ENCODE results near the gene RUFY2. TPM values are rescaled to one million over a fixed set of nuclear protein-coding genes. Genes with fewer than 3 reads are reported as not detected.
A peak's percentile ranks its signal among the peaks of the same experiment; 100 is the strongest.
"Not testable (repeated sequence)": the region's sequence is repeated elsewhere in the genome, so short reads cannot be mapped to it uniquely, and the experiment has no call there.

Gene RUFY2, protein sequence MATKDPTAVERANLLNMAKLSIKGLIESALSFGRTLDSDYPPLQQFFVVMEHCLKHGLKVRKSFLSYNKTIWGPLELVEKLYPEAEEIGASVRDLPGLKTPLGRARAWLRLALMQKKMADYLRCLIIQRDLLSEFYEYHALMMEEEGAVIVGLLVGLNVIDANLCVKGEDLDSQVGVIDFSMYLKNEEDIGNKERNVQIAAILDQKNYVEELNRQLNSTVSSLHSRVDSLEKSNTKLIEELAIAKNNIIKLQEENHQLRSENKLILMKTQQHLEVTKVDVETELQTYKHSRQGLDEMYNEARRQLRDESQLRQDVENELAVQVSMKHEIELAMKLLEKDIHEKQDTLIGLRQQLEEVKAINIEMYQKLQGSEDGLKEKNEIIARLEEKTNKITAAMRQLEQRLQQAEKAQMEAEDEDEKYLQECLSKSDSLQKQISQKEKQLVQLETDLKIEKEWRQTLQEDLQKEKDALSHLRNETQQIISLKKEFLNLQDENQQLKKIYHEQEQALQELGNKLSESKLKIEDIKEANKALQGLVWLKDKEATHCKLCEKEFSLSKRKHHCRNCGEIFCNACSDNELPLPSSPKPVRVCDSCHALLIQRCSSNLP
- 10 to 100 TPM in 4 of 6 donors, 1 to 10 TPM in 2; 3.8 to 15.7 (median 11.1) TPM for polyA plus RNA-seq (ENCODE audit: low read depth in 6 of 6)

- H3K4me1 Mint-ChIP-seq, result peaks cover 9 to 24% (median 12%) of the 10 kb centered on the region in 3 donors
- H3K27me3 Mint-ChIP-seq, result no peaks in the 10 kb centered on the region
- peak within 1 kb of the TSS; percentile 73 to 94 (median 84) for H3K27ac Mint-ChIP-seq
- H3K9me3 Mint-ChIP-seq, result no peaks in the 10 kb centered on the region
- ATAC-seq (ENCODE audit: low read depth in 2 of 2), result peak; percentile 93 to 94
- no peaks in the 10 kb centered on the region for H3K36me3 Mint-ChIP-seq
- peak; percentile 84 for DNase-seq
- peak within 1 kb of the TSS; percentile 89 to 95 (median 92) for H3K4me3 Mint-ChIP-seq
These were observed at the start of gene RUFY2 for GRCh38 chr10:68406815-68407548. Gene RUFY2, minus strand, starts transcription at chr10:68407277. Its CDS starts 88 bp downstream, at chr10:68407189.

- H3K4me3 Mint-ChIP-seq, result not testable (repeated sequence)
These were observed 42.6 kb upstream of the RUFY2 start for GRCh38 chr10:68449698-68450097.

DNA sequence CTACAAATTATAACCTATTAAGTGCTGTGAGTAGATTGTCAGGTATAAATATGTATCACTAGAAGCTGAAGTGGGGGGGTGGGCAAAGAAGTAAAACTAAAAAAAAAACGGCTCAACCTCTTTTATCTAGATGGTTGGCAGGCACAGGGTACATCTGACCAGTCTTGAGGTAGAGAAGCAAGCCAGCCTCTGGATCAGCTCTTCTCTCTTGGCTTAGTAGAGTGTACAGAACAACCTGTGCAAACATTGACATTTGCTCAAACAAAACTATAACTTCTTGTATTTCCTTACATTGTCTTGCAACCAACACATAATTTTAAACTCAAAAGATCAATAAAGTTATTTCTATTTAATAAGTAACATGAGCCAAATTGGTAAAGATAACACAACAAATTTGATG, 39.1 kb upstream of the RUFY2 start:
- Mint-ChIP-seq H3K9me3 (no peaks in the 10 kb centered on the region), H3K4me3 (no peak overlapping the region), H3K27ac (no peak overlapping the region), H3K36me3 (peaks cover 0 to 10% of the 10 kb centered on the region in 2 donors), H3K4me1 (no peaks in the 10 kb centered on the region), H3K27me3 (no peaks in the 10 kb centered on the region)
- ATAC-seq (ENCODE audit: low read depth in 2 of 2), result no peak
- no peak for DNase-seq

More at GRCh38 chr10:68449698-68450097, 42.6 kb upstream of the RUFY2 start:
- H3K27me3 Mint-ChIP-seq; H3K4me1 Mint-ChIP-seq; H3K36me3 Mint-ChIP-seq; DNase-seq; H3K27ac Mint-ChIP-seq; ATAC-seq (ENCODE audit: low read depth in 2 of 2); H3K9me3 Mint-ChIP-seq: not testable (repeated sequence)

GRCh38 chr10:68442971-68443370, 35.9 kb upstream of the RUFY2 start:
- H3K4me1 Mint-ChIP-seq, result no peaks in the 10 kb centered on the region
- peaks cover 0 to 6% of the 10 kb centered on the region in 2 donors for H3K36me3 Mint-ChIP-seq
- no peaks in the 10 kb centered on the region for H3K27me3 Mint-ChIP-seq
- ATAC-seq (ENCODE audit: low read depth in 2 of 2) (no peak), DNase-seq (no peak)
- H3K27ac Mint-ChIP-seq, result no peak overlapping the region
- H3K4me3 Mint-ChIP-seq, result no peak overlapping the region
- no peaks in the 10 kb centered on the region for H3K9me3 Mint-ChIP-seq

DNA sequence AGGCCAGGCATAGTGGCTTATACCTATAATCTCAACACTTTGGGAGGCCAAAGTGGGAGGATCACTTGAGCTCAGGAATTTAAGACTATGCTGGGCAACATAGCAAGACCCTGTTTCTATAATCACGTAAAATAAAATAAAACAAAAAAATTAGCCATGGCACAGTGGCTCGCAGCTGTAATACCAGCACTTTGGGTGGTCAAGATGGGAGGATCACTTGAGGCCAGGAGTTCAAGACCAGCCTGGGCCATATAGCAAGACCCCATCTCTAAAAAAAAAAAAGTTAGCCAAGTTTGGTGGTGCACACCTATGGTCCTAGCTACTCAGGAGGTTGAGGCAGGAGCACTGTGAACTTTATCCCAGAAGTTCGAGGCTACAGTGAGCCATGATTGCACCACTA, 33.8 kb upstream of the RUFY2 start:
- H3K27ac Mint-ChIP-seq, result no peak overlapping the region
- H3K4me1 Mint-ChIP-seq, result no peaks in the 10 kb centered on the region
- DNase-seq (no peak), ATAC-seq (ENCODE audit: low read depth in 2 of 2) (no peak)
- no peak overlapping the region for H3K4me3 Mint-ChIP-seq
- no peaks in the 10 kb centered on the region for H3K36me3 Mint-ChIP-seq
- no peaks in the 10 kb centered on the region for H3K27me3 Mint-ChIP-seq
- H3K9me3 Mint-ChIP-seq, result no peaks in the 10 kb centered on the region

DNA sequence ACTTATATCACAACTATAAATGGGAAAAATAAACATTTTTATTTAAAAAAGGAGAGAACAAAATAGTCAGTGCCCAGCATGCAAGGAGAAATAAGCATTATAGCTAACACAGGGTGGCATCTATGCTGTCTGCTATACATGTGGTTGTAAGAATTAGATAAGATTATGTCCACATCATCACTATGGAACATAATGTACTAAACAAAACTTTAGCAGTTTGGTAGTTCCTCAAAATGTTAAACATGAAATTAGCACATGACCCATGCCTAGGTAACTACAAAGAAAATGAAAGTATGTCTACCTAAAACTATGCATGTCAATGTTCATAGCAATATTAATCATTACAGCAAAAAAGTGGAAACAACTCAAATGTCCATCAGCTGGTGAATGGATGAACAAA, 28.7 kb upstream of the RUFY2 start:
- no peaks in the 10 kb centered on the region for H3K27me3 Mint-ChIP-seq
- no peaks in the 10 kb centered on the region for H3K9me3 Mint-ChIP-seq
- H3K4me3 Mint-ChIP-seq, result no peak overlapping the region
- H3K27ac Mint-ChIP-seq, result peak overlapping the region in 2 of 6 donors; percentile 50 to 56
- DNase-seq, result no peak
- no peaks in the 10 kb centered on the region for H3K4me1 Mint-ChIP-seq
- ATAC-seq (ENCODE audit: low read depth in 2 of 2), result no peak
- no peaks in the 10 kb centered on the region for H3K36me3 Mint-ChIP-seq

GRCh38 chr10:68434657-68435056, 27.6 kb upstream of the RUFY2 start:
- ATAC-seq (ENCODE audit: low read depth in 2 of 2), result no peak
- H3K9me3 Mint-ChIP-seq, result no peaks in the 10 kb centered on the region
- no peaks in the 10 kb centered on the region for H3K36me3 Mint-ChIP-seq
- H3K4me3 Mint-ChIP-seq, result no peak overlapping the region
- no peaks in the 10 kb centered on the region for H3K4me1 Mint-ChIP-seq
- no peaks in the 10 kb centered on the region for H3K27me3 Mint-ChIP-seq
- H3K27ac Mint-ChIP-seq, result no peak overlapping the region
- no peak for DNase-seq

GRCh38 chr10:68428396-68429104, 21.5 kb upstream of the RUFY2 start:
- Mint-ChIP-seq H3K36me3 (no peaks in the 10 kb centered on the region), H3K27ac (no peak overlapping the region), H3K9me3 (no peaks in the 10 kb centered on the region), H3K4me3 (no peak overlapping the region), H3K27me3 (no peaks in the 10 kb centered on the region), H3K4me1 (no peaks in the 10 kb centered on the region)
- no peak for DNase-seq
- ATAC-seq (ENCODE audit: low read depth in 2 of 2), result no peak

GRCh38 chr10:68424454-68425014, 17.5 kb upstream of the RUFY2 start:
- no peaks in the 10 kb centered on the region for H3K36me3 Mint-ChIP-seq
- no peak overlapping the region for H3K27ac Mint-ChIP-seq
- DNase-seq (no peak), ATAC-seq (ENCODE audit: low read depth in 2 of 2) (no peak)
- H3K27me3 Mint-ChIP-seq, result no peaks in the 10 kb centered on the region
- H3K9me3 Mint-ChIP-seq, result no peaks in the 10 kb centered on the region
- peak overlapping the region in 1 of 8 donors; percentile 49 for H3K4me3 Mint-ChIP-seq
- no peaks in the 10 kb centered on the region for H3K4me1 Mint-ChIP-seq

- Mint-ChIP-seq H3K36me3 (no peaks in the 10 kb centered on the region), H3K4me1 (no peaks in the 10 kb centered on the region), H3K27ac (peak overlapping the region in 2 of 6 donors; percentile 15 to 54), H3K4me3 (no peak overlapping the region), H3K27me3 (no peaks in the 10 kb centered on the region), H3K9me3 (no peaks in the 10 kb centered on the region)
- ATAC-seq (ENCODE audit: low read depth in 2 of 2) (no peak), DNase-seq (no peak)
These were observed 16.4 kb upstream of the RUFY2 start for GRCh38 chr10:68423522-68423921.

DNA sequence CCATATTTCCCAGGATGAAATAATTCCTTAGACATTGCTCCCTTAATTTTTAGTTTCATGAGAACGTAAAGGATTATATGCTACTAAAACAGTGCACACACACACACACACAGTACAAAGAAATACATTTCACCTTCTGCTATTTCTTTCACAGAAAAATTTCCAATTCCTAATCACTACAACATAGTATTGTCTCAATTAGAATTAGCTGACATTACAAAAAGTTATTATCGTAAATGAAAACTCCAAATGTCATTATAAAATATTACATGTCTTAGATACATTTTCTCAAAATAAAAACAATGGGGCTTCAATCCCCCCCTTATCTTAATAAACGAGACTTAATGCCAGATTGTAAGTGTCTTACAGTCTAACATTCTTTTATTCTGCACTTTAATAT, 12.3 kb upstream of the RUFY2 start:
- H3K4me3 Mint-ChIP-seq, result no peak overlapping the region
- H3K36me3 Mint-ChIP-seq, result peaks cover 0 to 8% of the 10 kb centered on the region in 2 donors
- H3K27me3 Mint-ChIP-seq, result no peaks in the 10 kb centered on the region
- H3K4me1 Mint-ChIP-seq, result no peaks in the 10 kb centered on the region
- DNase-seq, result no peak
- no peak overlapping the region for H3K27ac Mint-ChIP-seq
- no peak for ATAC-seq (ENCODE audit: low read depth in 2 of 2)
- H3K9me3 Mint-ChIP-seq, result no peaks in the 10 kb centered on the region

DNA sequence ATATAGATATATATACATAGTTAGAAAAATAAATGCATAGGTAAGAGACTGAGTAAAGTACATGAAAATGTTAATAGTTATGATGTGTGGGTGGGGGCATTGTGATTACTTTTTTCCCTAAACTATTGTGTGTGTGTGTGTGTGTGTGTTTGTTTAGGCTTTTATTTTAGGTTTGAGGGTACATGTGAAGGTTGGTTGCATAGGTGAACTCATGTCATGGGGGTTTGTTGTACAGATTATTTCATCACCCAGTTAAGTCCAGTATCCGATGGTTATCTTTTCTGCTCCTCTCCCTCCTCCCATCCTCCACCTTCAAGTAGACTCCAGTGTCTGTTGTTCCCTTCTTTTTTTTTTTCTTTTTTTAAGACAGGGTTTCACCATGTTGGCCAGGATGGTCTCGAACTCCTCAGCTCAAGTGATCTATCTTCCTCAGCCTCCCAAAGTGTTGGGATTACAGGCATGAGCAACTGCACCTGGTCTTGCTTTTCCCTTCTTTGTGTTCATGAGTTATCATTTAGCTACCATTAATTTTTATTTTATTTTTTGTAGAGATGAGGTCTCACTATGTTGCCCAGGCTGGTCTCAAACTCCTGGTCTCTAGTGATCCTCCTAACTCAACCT, 1.9 kb upstream of the RUFY2 start:
- no peak for ATAC-seq (ENCODE audit: low read depth in 2 of 2)
- Mint-ChIP-seq H3K9me3 (no peaks in the 10 kb centered on the region), H3K27ac (peak overlapping the region in 4 of 6 donors; percentile 7 to 65 (median 34)), H3K4me3 (peak overlapping the region in 5 of 8 donors; percentile 3 to 93 (median 47)), H3K4me1 (peaks cover 9 to 21% (median 12%) of the 10 kb centered on the region in 3 donors), H3K36me3 (no peaks in the 10 kb centered on the region), H3K27me3 (no peaks in the 10 kb centered on the region)
- DNase-seq, result no peak

Measured in naive B cell (primary cell).